ENCODE results near the gene POU2AF2. TPM values are rescaled to one million over a fixed set of nuclear protein-coding genes. Genes with fewer than 3 reads are reported as not detected.
"Not testable (repeated sequence)": the region's sequence is repeated elsewhere in the genome, so short reads cannot be mapped to it uniquely, and the experiment has no call there.

POU2AF2 gene
- total and polyA plus RNA-seq, 2 donors from 2014 or later, result not detected

- intact Hi-C loops (cut with DNase I), result no loop called here
Observed at GRCh38 chr11:111285189-111286091, 39.9 kb downstream of the POU2AF2 start.

GRCh38 chr11:111291764-111292163 is 46.2 kb downstream of the POU2AF2 start:
- no peak overlapping the region for H3K9ac ChIP-seq (ENCODE audit: low read length in 3 of 3)
- H3K4me1 ChIP-seq (ENCODE audit: control insufficient read depth in 2 of 3, insufficient read depth in 2 of 3, low read depth in 1 of 3, low read length in 3 of 3), result peaks cover 0 to 5% (median 2%) of the 10 kb centered on the region in 3 donors
- intact Hi-C loops (cut with DNase I), result no loop called here
- no peaks in the 10 kb centered on the region for H3K36me3 ChIP-seq (ENCODE audit: control insufficient read depth in 2 of 3, insufficient read depth in 3 of 3, low read length in 3 of 3)
- no peak overlapping the region for H3K27ac ChIP-seq (ENCODE audit: low read depth in 2 of 2, low read length in 2 of 2)
- DNase-seq, result no peak
- FAIRE-seq, result no peak
- H3K9me3 ChIP-seq (ENCODE audit: control insufficient read depth in 2 of 3, insufficient read depth in 1 of 3, low read length in 3 of 3), result no peaks in the 10 kb centered on the region
- no peaks in the 10 kb centered on the region for H3K27me3 ChIP-seq (ENCODE audit: control insufficient read depth, insufficient read depth, low read length)
- TF ChIP-seq CTCF (IDR thresholded peaks at IDR 0.05; ENCODE audit: borderline replicate concordance, extremely low read depth, insufficient read depth), result no peak
- no peak overlapping the region for H3K4me3 ChIP-seq (ENCODE audit: low read length in 3 of 3)

More at GRCh38 chr11:111285189-111286091, 39.9 kb downstream of the POU2AF2 start:
- no peak for FAIRE-seq
- H3K36me3 ChIP-seq (ENCODE audit: control insufficient read depth in 2 of 3, insufficient read depth in 3 of 3, low read length in 3 of 3), result no peaks in the 10 kb centered on the region
- no peak for TF ChIP-seq CTCF (IDR thresholded peaks at IDR 0.05; ENCODE audit: borderline replicate concordance, extremely low read depth, insufficient read depth)
- no peaks in the 10 kb centered on the region for H3K27me3 ChIP-seq (ENCODE audit: control insufficient read depth, insufficient read depth, low read length)
- no peaks in the 10 kb centered on the region for H3K4me1 ChIP-seq (ENCODE audit: control insufficient read depth in 2 of 3, insufficient read depth in 2 of 3, low read depth in 1 of 3, low read length in 3 of 3)
- no peak overlapping the region for H3K27ac ChIP-seq (ENCODE audit: low read depth in 2 of 2, low read length in 2 of 2)
- no peaks in the 10 kb centered on the region for H3K9me3 ChIP-seq (ENCODE audit: control insufficient read depth in 2 of 3, insufficient read depth in 1 of 3, low read length in 3 of 3)
- no peak overlapping the region for H3K9ac ChIP-seq (ENCODE audit: low read length in 3 of 3)
- no peak overlapping the region for H3K4me3 ChIP-seq (ENCODE audit: low read length in 3 of 3)
- no peak for DNase-seq

DNA sequence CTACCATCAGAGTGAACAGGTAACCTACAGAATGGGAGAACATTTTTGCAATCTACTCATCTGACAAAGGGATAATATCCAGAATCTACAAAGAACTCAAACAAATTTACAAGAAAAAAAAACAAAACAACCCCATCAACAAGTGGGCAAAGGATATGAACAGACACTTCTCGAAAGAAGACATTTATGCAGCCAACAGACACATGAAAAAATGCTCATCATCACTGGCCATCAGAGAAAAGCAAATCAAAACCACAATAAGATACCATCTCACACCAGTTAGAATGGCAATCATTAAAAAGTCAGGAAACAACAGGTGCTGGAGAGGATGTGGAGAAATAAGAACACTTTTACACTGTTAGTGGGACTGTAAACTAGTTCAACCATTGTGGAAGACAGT is 46.9 kb downstream of the POU2AF2 start:
- H3K4me1 ChIP-seq (ENCODE audit: control insufficient read depth in 2 of 3, insufficient read depth in 2 of 3, low read depth in 1 of 3, low read length in 3 of 3); H3K27me3 ChIP-seq (ENCODE audit: control insufficient read depth, insufficient read depth, low read length); H3K36me3 ChIP-seq (ENCODE audit: control insufficient read depth in 2 of 3, insufficient read depth in 3 of 3, low read length in 3 of 3); H3K27ac ChIP-seq (ENCODE audit: low read depth in 2 of 2, low read length in 2 of 2); FAIRE-seq; DNase-seq; intact Hi-C loops (cut with DNase I); H3K4me3 ChIP-seq (ENCODE audit: low read length in 3 of 3); H3K9ac ChIP-seq (ENCODE audit: low read length in 3 of 3); H3K9me3 ChIP-seq (ENCODE audit: control insufficient read depth in 2 of 3, insufficient read depth in 1 of 3, low read length in 3 of 3): not testable (repeated sequence)

DNA sequence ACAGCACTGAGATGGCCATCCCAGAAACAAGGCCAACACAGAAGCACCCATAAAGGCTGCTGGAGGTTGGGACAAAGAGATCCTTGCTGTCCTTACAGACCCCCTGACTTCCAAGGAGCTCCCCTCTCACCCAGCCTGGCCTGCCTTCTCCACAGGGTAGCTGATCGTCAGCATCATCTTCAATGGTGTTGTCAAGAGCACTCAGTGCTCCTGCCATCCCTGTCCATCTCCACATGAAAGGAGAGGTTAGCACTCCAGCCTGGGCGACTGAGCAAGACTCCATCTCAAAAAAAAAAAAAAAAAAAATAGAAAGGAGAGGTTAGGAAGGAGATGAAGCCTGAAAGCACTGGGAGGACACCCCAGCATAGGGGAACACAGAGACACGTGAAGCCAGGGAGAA is 50.7 kb downstream of the POU2AF2 start:
- H3K9me3 ChIP-seq (ENCODE audit: control insufficient read depth in 2 of 3, insufficient read depth in 1 of 3, low read length in 3 of 3), result no peaks in the 10 kb centered on the region
- intact Hi-C loops (cut with DNase I), result no loop called here
- H3K4me3 ChIP-seq (ENCODE audit: low read length in 3 of 3), result no peak overlapping the region
- no peak for TF ChIP-seq CTCF (IDR thresholded peaks at IDR 0.05; ENCODE audit: borderline replicate concordance, extremely low read depth, insufficient read depth)
- no peaks in the 10 kb centered on the region for H3K27me3 ChIP-seq (ENCODE audit: control insufficient read depth, insufficient read depth, low read length)
- no peak for FAIRE-seq
- DNase-seq, result no peak
- H3K9ac ChIP-seq (ENCODE audit: low read length in 3 of 3), result no peak overlapping the region
- H3K27ac ChIP-seq (ENCODE audit: low read depth in 2 of 2, low read length in 2 of 2), result peak overlapping the region; percentile 5 to 51
- H3K36me3 ChIP-seq (ENCODE audit: control insufficient read depth in 2 of 3, insufficient read depth in 3 of 3, low read length in 3 of 3), result no peaks in the 10 kb centered on the region
- peaks cover 0 to 5% (median 3%) of the 10 kb centered on the region in 3 donors for H3K4me1 ChIP-seq (ENCODE audit: control insufficient read depth in 2 of 3, insufficient read depth in 2 of 3, low read depth in 1 of 3, low read length in 3 of 3)
